ENCODE measurements around the gene NXPH4.

Gene NXPH4

DNA sequence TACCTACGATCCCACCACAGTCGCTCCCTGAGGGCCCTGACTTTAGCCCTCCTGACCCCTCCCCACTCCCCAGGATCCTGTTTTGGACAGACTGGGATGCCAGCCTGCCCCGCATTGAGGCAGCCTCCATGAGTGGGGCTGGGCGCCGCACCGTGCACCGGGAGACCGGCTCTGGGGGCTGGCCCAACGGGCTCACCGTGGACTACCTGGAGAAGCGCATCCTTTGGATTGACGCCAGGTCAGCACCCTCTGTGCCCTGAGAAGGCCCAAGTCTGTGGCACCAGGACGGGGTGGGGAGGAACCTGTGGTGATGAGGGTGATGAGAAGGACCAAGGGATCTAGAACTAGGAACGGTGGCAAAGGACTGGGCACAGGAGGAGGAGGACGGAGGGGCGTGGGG, 39.2 kb upstream of the NXPH4 start:
- DNase-seq (ENCODE audit: low read depth in 2 of 2) = no peak
- H3K4me3 ChIP-seq (replicated peaks in 1 of 2; ENCODE audit: low read depth in 2 of 2, low read length in 2 of 2) = no peak overlapping the region
- TF ChIP-seq, protein P1, sequence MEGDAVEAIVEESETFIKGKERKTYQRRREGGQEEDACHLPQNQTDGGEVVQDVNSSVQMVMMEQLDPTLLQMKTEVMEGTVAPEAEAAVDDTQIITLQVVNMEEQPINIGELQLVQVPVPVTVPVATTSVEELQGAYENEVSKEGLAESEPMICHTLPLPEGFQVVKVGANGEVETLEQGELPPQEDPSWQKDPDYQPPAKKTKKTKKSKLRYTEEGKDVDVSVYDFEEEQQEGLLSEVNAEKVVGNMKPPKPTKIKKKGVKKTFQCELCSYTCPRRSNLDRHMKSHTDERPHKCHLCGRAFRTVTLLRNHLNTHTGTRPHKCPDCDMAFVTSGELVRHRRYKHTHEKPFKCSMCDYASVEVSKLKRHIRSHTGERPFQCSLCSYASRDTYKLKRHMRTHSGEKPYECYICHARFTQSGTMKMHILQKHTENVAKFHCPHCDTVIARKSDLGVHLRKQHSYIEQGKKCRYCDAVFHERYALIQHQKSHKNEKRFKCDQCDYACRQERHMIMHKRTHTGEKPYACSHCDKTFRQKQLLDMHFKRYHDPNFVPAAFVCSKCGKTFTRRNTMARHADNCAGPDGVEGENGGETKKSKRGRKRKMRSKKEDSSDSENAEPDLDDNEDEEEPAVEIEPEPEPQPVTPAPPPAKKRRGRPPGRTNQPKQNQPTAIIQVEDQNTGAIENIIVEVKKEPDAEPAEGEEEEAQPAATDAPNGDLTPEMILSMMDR (IDR thresholded peaks at IDR 0.05; ENCODE audit: low read depth, low read length) = no peak

DNA sequence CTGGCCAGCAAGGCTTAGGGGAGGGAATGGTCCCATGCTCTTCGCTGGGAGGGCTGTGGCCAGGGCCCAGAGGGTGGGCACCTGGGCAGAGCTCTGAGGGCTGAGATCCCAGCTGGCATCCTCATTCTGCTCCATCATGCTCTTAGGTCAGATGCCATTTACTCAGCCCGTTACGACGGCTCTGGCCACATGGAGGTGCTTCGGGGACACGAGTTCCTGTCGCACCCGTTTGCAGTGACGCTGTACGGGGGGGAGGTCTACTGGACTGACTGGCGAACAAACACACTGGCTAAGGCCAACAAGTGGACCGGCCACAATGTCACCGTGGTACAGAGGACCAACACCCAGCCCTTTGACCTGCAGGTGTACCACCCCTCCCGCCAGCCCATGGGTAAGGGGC, 38.4 kb upstream of the NXPH4 start:
- no peak overlapping the region for H3K4me3 ChIP-seq (replicated peaks in 1 of 2; ENCODE audit: low read depth in 2 of 2, low read length in 2 of 2)
- TF ChIP-seq, protein P1 (IDR thresholded peaks at IDR 0.05; ENCODE audit: low read depth, low read length) = no peak
- DNase-seq (ENCODE audit: low read depth in 2 of 2) = no peak

DNA sequence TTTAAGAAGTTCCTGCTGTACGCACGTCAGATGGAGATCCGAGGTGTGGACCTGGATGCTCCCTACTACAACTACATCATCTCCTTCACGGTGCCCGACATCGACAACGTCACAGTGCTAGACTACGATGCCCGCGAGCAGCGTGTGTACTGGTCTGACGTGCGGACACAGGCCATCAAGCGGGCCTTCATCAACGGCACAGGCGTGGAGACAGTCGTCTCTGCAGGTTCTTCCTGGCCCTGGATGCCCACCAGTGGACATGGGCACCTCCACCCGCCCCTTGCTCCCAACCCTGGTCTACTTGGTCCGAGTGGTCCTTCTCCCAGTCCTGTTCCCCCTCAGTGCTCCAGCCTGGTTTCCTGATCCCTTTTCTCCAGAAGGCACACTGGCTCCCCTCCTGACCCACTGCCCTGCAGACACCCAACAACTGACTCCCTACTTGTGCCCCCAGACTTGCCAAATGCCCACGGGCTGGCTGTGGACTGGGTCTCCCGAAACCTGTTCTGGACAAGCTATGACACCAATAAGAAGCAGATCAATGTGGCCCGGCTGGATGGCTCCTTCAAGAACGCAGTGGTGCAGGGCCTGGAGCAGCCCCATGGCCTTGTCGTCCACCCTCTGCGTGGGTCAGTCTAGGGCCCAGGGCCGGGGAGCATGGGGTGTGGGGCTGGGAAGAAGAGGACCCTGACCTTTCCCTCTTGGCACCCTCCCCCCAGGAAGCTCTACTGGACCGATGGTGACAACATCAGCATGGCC, 37.1 kb upstream of the NXPH4 start:
- DNase-seq (ENCODE audit: low read depth in 2 of 2) = no peak
- TF ChIP-seq, protein P1 (IDR thresholded peaks at IDR 0.05; ENCODE audit: low read depth, low read length) = no peak
- no peak overlapping the region for H3K4me3 ChIP-seq (replicated peaks in 1 of 2; ENCODE audit: low read depth in 2 of 2, low read length in 2 of 2)

DNA sequence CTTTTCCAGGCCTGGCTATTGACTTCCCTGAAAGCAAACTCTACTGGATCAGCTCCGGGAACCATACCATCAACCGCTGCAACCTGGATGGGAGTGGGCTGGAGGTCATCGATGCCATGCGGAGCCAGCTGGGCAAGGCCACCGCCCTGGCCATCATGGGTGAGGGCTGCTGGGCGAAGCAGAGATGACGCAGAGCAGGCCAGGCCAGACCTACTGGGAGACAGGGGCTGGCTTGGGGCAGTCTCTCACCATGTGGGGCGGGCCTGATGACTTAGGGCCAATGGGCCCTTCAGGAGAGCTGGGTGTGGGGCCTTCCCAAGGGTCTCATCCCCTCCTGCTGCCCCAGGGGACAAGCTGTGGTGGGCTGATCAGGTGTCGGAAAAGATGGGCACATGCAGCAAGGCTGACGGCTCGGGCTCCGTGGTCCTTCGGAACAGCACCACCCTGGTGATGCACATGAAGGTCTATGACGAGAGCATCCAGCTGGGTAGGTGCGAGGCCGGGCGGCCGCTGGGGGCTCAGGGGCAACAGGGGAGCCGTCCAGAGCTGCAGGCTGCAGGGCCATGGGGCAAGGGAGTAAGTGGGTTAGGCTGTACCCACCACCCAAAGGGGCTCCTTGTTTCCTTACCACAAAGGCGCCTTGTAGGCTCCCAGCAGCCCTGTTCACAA, 36.1 kb upstream of the NXPH4 start:
- TF ChIP-seq, protein P1 (IDR thresholded peaks at IDR 0.05; ENCODE audit: low read depth, low read length) = no peak
- H3K4me3 ChIP-seq (replicated peaks in 1 of 2; ENCODE audit: low read depth in 2 of 2, low read length in 2 of 2) = no peak overlapping the region
- DNase-seq (ENCODE audit: low read depth in 2 of 2) = no peak

DNA sequence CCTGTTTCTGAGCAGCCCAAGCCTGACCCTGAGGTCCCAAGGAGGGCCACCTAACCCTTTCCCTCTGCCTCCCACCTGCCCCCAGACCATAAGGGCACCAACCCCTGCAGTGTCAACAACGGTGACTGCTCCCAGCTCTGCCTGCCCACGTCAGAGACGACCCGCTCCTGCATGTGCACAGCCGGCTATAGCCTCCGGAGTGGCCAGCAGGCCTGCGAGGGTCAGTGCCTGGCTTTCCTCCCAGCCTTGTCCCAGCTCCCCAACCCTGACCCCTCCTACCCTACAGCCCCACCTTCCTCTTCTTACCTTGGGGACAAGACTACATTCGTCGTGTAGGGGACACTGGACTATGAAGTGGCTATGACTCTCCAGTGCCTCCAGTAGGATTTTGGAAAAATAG, 35.5 kb upstream of the NXPH4 start:
- DNase-seq (ENCODE audit: low read depth in 2 of 2) = no peak
- H3K4me3 ChIP-seq (replicated peaks in 1 of 2; ENCODE audit: low read depth in 2 of 2, low read length in 2 of 2) = no peak overlapping the region
- TF ChIP-seq, protein P1 (IDR thresholded peaks at IDR 0.05; ENCODE audit: low read depth, low read length) = no peak

DNA sequence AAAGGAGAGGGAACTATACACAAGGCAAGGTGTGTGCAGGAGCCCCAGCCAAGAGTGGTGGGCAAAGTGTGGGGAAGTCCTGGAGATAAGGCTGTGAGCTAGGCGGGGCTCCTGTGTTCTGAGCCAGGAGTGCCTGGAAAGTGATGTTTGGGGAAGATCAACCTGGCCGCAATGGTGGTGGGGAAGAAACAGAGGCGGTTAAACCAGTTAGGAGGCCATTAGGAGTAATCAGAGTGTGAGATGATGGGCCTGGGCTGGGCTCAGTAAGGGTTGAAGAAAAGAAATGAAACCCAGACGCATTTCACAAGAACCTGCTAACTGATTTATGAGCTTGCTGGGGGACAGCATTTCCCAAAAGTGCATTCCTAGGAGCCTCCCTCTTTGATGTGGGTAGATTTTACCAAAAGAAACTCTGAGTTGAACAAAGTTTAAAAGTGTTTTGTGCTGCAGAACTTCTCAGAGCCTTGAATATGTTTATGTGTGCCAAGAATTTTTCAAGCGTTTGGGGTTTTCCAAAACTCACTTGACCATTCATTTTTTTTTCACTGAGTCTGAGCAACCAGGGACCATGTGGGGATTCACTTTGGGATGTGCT, 34.9 kb upstream of the NXPH4 start:
- TF ChIP-seq, protein P1 (IDR thresholded peaks at IDR 0.05; ENCODE audit: low read depth, low read length) = no peak

More for the DNA sequence above, 34.9 kb upstream of the NXPH4 start:
- DNase-seq (ENCODE audit: low read depth in 2 of 2) = no peak
- no peak overlapping the region for H3K4me3 ChIP-seq (replicated peaks in 1 of 2; ENCODE audit: low read depth in 2 of 2, low read length in 2 of 2)
